Osteoblast (primary cell): ENCODE data around the gene ELF2. TPM values are rescaled to one million over a fixed set of nuclear protein-coding genes. Genes with fewer than 3 reads are reported as not detected.

ENCODE experiments used
- DNase-seq: peaks from one replicate; pipeline ENCODE4 v3.0.0; 2011; ENCODE audit warnings: low spot score, mixed read lengths; ENCODE audit not compliant: insufficient read length; ENCODE audit errors: missing footprints
- H2AFZ ChIP-seq: 2 replicates; pipeline ENCODE4 v1.6.0; 2011; ENCODE audit warnings: mild to moderate bottlenecking, low read length
- H3K27ac ChIP-seq: 2 replicates; pipeline ENCODE4 v1.5.1; 2011; ENCODE audit warnings: mild to moderate bottlenecking, low read depth, low read length, moderate library complexity
- H3K27me3 ChIP-seq: 2 replicates; pipeline ENCODE4 v1.6.0; 2012; ENCODE audit warnings: mild to moderate bottlenecking, control low read depth, inconsistent platforms, low read length, moderate library complexity; ENCODE audit not compliant: insufficient read depth
- H3K36me3 ChIP-seq: 2 replicates; pipeline ENCODE4 v1.5.1; 2011; ENCODE audit warnings: mild to moderate bottlenecking, low read length, control low read depth, moderate library complexity; ENCODE audit not compliant: insufficient read depth
- H3K4me1 ChIP-seq: 2 replicates; pipeline ENCODE4 v1.5.1; 2011; ENCODE audit warnings: mild to moderate bottlenecking, low read length, control low read depth, moderate library complexity; ENCODE audit not compliant: insufficient read depth
- H3K4me2 ChIP-seq: 2 replicates; pipeline ENCODE4 v1.6.0; 2011; ENCODE audit warnings: mild to moderate bottlenecking, low read length; ENCODE audit not compliant: insufficient read depth
- H3K4me3 ChIP-seq: fragments of 200-600 bp; sonication (generic); 3 replicates; pipeline ENCODE4 v1.5.1; 2012; ENCODE audit warnings: mild to moderate bottlenecking, low read length, inconsistent platforms; ENCODE audit not compliant: insufficient read depth
- H3K79me2 ChIP-seq: 2 replicates; pipeline ENCODE4 v1.6.0; 2012; ENCODE audit warnings: mild to moderate bottlenecking, low read length, control low read depth, inconsistent platforms; ENCODE audit not compliant: insufficient read depth
- H3K9me3 ChIP-seq: 2 replicates; pipeline ENCODE4 v1.5.1; 2011; ENCODE audit warnings: low read depth, low read length, control low read depth
- H4K20me1 ChIP-seq: 2 replicates; pipeline ENCODE4 v1.6.0; 2012; ENCODE audit warnings: mild to moderate bottlenecking, low read length, control low read depth; ENCODE audit not compliant: insufficient read depth
- total RNA-seq: library from RNA; depleted of rRNA; stranded (reverse); fragments of >200 nt; gene quantifications from 2 replicates; pipeline ENCODE4 v1.2.3, GENCODE V29; 2012
- TF ChIP-seq, protein P1 (sequence below): IDR thresholded peaks from 2 replicates; pipeline ENCODE4 v1.5.1; 2011; ENCODE audit warnings: mild to moderate bottlenecking, low read depth, low read length, moderate library complexity; ENCODE audit errors: extremely low read depth

ELF2 gene
- total RNA-seq, 1 donor: 52.1 TPM

GRCh38 chr4:139082750-139083606 is 94.0 kb downstream of the ELF2 start:
- peaks cover 48% of the 10 kb centered on the region for H3K79me2 ChIP-seq
- peaks cover 15% of the 10 kb centered on the region for H3K4me1 ChIP-seq

DNA sequence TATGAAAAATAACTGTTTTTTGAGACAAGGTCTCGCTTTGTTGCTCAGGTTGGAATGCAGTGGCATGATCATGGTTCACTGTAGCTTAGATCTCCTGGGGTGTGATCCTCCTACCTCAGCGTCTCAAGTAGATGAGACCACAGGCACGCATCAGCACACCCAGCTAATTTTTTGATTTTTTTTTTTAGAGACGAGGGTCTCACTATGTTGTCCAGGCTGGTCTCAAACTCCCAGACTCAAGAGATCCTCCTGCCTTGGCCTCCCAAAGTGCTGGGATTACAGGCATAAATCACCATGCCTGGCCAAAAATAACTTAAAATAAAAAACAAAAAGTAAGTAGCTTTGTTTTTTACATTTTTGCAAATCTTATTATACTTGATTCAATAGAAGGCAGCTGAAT is 98.1 kb downstream of the ELF2 start:
- Histone ChIP-seq H3K9me3 (no peaks in the 10 kb centered on the region), H3K4me2 (no peak overlapping the region), H3K36me3 (no peaks in the 10 kb centered on the region), H3K4me3 (no peak overlapping the region), H3K4me1 (peaks cover 11% of the 10 kb centered on the region), H2AFZ (no peak overlapping the region), H3K79me2 (peaks cover 89% of the 10 kb centered on the region), H3K27me3 (no peaks in the 10 kb centered on the region), H4K20me1 (peaks cover 48% of the 10 kb centered on the region), H3K27ac (no peak overlapping the region)
- DNase-seq: no peak
- TF ChIP-seq, protein P1, sequence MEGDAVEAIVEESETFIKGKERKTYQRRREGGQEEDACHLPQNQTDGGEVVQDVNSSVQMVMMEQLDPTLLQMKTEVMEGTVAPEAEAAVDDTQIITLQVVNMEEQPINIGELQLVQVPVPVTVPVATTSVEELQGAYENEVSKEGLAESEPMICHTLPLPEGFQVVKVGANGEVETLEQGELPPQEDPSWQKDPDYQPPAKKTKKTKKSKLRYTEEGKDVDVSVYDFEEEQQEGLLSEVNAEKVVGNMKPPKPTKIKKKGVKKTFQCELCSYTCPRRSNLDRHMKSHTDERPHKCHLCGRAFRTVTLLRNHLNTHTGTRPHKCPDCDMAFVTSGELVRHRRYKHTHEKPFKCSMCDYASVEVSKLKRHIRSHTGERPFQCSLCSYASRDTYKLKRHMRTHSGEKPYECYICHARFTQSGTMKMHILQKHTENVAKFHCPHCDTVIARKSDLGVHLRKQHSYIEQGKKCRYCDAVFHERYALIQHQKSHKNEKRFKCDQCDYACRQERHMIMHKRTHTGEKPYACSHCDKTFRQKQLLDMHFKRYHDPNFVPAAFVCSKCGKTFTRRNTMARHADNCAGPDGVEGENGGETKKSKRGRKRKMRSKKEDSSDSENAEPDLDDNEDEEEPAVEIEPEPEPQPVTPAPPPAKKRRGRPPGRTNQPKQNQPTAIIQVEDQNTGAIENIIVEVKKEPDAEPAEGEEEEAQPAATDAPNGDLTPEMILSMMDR: no peak

More at GRCh38 chr4:139082750-139083606, 94.0 kb downstream of the ELF2 start:
- no peaks in the 10 kb centered on the region for H3K36me3 ChIP-seq
- H3K9me3 ChIP-seq: no peaks in the 10 kb centered on the region
- H3K4me3 ChIP-seq: peak overlapping the region; percentile 82
- TF ChIP-seq, protein P1: no peak
- peaks cover 30% of the 10 kb centered on the region for H4K20me1 ChIP-seq
- peak; percentile 98 for DNase-seq
- peak overlapping the region; percentile 97 for H3K4me2 ChIP-seq
- H2AFZ ChIP-seq: peak overlapping the region; percentile 92
- peak overlapping the region; percentile 91 for H3K27ac ChIP-seq
- H3K27me3 ChIP-seq: no peaks in the 10 kb centered on the region

DNA sequence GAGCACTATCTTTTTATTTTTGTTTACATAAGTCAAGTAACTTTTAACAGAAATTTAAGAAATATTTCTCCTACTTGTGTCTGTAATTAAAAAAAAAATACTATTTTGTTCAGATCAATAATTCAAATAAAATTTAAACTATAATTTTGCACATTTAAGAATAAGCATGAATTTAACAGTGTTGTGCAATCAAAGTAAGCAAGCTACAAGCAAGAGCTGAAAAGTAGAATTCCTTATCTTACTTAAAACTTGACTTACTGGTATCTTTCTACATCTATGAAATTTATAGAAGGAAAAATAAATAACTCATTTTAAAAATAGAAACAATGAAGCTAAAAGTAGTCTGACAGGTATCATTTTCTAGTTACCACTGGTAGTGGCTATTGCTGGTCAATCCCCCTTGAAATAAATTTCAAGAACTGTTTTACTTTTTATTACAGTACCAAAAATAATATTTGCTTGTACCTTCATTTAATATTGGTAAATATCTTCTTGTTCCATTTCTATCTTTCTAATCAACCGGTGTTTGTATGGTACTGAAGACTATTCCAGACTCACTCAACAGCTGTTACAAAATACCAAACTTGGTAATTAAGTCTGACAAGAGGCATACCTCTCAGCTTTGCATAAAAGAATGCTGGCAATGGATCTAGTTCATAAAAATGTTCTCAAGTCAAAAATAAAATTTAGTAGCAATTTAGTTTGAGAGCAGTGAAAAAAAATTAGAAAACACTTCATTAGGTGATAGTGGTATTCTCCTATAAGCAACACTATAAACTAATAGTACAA is 99.3 kb downstream of the ELF2 start:
- no peaks in the 10 kb centered on the region for H3K27me3 ChIP-seq
- no peak for DNase-seq
- no peak overlapping the region for H3K4me2 ChIP-seq
- H3K36me3 ChIP-seq: no peaks in the 10 kb centered on the region
- H2AFZ ChIP-seq: no peak overlapping the region
- peaks cover 51% of the 10 kb centered on the region for H4K20me1 ChIP-seq
- no peak overlapping the region for H3K4me3 ChIP-seq
- peaks cover 97% of the 10 kb centered on the region for H3K79me2 ChIP-seq
- TF ChIP-seq, protein P1: no peak
- peaks cover 11% of the 10 kb centered on the region for H3K4me1 ChIP-seq
- no peaks in the 10 kb centered on the region for H3K9me3 ChIP-seq
- no peak overlapping the region for H3K27ac ChIP-seq
